ENCODE results near the gene KLK14.

The KLK14 gene

DNA sequence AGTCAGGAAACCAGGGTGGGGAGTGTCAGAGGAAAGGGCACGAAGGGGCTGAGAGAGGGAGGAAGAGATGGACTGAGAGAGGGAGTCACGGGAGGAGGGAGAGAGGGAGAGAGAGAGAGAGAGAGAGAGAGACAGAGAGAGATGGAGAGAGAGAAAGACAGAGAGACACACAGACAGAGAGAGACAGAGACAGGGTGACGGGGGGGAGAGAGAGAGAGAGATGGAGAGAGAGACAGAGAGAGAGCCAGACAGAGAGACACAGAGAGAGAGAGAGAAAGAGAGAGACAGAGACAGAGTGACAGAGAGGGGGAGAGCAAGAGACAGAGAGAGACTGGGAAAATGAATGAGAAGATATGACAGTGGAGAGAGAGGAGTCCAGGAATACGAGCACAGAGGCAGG, 494 bp upstream of the KLK14 start:
- no peak for DNase-seq

- DNase-seq, result no peak
Measured at GRCh38 chr19:51081476-51081875, 1.2 kb downstream of the KLK14 start.

- DNase-seq, result no peak
Measured at GRCh38 chr19:51079481-51080110, 3.1 kb downstream of the KLK14 start.

- DNase-seq, result no peak
Measured at GRCh38 chr19:51078731-51079130, 4.0 kb downstream of the KLK14 start.

DNA sequence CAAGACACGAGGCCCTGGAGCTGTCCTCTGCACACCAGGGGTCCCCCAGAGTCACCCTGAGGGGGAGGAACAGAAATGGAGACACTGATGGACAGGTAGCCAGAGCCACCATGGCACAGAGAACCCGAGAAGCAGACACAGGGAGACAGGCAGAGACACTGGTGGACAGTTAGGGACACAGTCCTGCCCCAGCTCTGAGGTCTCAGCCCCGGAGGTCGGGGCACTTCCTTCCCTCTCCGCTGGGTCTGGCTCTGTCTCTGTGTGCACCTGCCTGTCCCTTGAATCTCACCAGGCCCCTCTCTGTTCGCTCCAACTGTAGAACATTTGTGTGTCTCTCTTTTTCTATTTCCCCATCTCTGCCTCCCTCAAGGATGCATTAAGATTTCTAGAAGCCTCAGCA, 4.6 kb downstream of the KLK14 start:
- DNase-seq, result no peak

GRCh38 chr19:51076631-51077213, 6.0 kb downstream of the KLK14 start:
- no peak for DNase-seq

GRCh38 chr19:51075998-51076397, 6.7 kb downstream of the KLK14 start:
- no peak for DNase-seq

GRCh38 chr19:51071095-51071405, 11.6 kb downstream of the KLK14 start:
- no peak for DNase-seq

DNA sequence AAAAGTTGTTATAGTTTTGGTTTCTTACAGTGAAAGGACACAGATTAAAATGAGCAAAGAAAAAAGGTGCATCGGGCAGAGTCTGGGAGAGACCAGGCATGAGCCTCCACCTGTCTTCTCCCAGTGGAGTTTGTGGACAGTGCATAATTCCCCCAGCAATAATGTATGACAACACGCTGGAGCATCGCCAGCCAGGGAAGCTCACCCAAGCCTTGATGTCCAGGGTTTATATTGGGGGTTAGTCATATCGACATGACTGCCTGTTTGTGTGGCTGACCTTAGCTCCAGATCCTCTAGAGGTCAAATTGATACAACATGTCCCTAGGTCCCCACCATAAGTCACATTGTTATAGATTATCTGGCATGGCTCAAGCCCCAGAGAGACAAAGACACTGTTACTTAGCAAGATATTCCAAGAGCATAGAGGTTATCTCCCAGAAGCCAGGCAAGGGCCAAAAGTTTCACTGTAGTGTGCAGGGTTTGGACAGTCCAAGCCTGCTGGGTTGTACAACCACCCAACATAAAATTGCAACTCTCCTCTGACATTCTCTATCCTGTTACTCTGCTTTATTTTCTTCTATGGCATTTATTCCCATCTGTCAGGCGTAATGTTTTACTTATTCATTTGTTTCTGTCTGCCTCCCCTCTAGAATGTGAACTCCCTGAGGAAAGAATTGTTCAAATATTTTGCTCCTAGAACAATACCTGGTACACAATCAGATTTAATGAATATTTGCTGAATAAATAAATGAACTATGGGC, 12.2 kb downstream of the KLK14 start:
- no peak for DNase-seq

DNA sequence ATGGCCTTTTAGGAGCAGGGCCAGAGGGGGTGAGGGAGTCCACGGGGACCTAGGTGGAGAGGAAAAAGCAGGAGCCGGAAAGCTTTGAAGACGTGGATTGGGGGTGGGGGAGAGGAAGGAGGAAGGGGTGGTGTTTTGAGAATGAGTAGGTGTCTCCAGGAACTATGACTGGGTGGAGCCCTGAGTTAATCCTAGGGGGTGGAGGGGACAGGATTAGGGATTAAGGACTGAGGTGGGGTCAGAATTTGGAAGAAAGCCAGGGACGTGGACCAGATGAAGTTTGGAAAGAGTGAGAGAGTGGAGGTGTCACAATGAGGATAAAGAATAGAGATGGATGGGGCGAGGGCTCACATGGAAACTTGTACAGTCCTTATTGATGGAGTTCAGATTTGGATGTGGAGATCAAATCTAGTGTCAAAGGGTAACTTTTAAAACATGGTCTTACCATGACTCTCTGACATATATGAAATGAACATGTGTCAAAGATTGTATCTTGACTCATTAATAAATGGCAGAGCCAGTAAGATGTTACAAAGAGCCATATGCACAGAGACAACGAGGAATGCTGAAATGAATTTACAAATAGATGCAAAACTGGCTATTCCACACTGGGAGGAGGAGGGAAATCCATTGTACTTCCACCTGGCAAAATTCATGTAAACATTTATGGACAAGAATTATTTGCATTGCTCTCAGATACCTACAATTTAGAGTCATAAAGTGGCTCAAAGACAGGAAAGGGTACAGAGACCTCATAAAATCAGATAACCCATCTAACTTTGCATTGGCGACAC, 16.1 kb downstream of the KLK14 start:
- no peak for DNase-seq

- DNase-seq, result no peak
Measured at GRCh38 chr19:51065221-51065960, 17.3 kb downstream of the KLK14 start.

- no peak for DNase-seq
Measured at GRCh38 chr19:51064534-51065220, 18.0 kb downstream of the KLK14 start, which contains the start of gene KLK13. KLK13 (minus strand) TSS chr19:51065092; CDS start chr19:51065067, 25 bp downstream.

GRCh38 chr19:51063664-51064063, 19.0 kb downstream of the KLK14 start:
- no peak for DNase-seq

- no peak for DNase-seq
Measured at GRCh38 chr19:51060973-51061372, 21.7 kb downstream of the KLK14 start.

DNA sequence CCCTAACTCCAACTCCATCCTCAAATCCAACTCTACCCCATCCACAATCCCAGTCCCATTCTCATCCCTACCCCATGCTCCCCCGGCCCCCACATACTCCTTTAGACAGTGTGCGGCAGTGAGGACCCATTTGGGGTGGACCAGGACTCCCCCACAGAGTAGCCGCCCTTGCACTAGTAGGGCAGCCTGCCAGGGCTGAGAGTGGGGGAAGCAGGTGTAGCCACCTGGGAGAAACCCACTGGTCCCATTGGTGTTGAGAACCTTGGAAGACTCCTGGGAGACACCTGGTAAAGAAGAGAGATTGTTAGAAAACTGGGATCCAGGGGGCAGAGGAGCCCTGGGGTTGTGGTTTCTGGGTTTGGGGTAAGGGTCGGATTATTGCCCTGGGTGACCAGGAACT, 22.4 kb downstream of the KLK14 start:
- DNase-seq, result no peak

DNA sequence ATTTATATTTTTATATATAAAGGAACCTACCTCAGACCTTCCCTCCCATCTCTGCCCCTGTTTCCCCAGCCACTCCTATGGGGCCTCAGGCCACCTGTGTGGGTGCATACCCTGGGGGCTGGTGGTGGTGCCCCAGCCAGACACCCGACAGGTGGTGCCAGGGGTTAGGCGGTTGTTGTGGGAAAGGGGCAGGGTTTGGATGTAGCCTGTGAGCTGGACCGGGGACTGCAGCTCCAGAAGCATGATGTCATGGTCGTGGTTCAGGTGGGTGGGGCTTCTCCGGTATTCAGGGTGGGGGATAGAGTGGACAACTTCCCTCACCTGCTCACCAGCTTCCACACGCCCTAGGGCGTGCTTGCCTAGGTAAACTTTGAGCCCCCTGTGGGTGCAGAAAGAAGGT, 23.0 kb downstream of the KLK14 start:
- no peak for DNase-seq

DNA sequence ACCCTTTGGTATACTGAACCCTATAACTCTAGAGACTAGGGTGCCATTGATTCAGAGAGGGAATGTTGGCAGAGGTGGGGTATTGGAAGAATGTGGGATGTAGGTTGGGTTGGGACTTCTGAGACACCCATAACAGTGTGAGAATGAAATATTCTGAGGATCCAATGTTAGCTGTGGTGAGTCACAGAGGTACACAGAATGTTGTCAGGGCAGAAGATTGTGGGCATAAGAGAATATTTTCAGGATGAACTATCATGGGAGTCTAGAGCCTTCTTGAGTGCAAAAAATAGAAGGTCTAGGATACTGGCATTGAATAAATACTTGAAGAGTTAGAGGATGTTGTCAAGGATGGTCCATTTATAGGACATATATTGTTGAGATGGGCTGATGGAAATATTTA, 26.8 kb downstream of the KLK14 start:
- no peak for DNase-seq

DNA sequence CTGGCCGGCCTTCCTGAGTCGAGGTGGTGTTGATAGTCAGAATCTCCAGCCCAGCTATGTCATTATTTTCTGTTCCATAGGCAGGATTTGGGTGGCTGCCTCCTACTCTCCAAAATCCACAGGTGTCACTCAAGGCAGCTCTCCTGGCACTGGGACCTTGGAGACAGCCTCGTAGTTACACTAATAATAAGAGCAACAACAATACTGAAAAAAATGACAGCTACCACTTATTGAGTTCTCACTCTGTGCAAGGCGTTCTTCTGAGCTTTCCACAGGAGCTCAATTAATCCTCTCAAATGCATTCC, 35.7 kb downstream of the KLK14 start:
- no peak for DNase-seq

GRCh38 chr19:51044327-51044726, 38.4 kb downstream of the KLK14 start:
- DNase-seq, result no peak

- no peak for DNase-seq
Measured at GRCh38 chr19:51043497-51043896, 39.2 kb downstream of the KLK14 start.

DNA sequence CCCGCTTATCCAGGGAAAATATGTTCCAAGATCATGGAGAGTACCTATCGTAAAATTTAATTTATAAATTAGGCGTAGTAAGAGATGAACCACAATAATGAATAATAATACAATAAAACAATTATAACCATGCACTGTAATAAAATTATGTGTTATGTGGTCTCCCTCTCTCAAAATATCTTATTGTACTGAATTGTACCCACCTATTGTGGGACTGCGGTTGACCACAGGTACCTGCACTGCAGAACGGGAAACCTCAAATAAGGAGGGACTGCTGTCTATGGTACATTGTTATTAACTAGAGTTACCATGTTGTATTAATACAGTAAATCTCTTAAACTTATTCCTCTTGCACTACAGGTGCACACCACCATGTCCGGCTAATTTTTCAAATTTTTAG, 42.5 kb downstream of the KLK14 start:
- DNase-seq, result no peak

- DNase-seq, result no peak
Measured at GRCh38 chr19:51036519-51036918, 46.2 kb downstream of the KLK14 start.

GRCh38 chr19:51034704-51035103, 48.0 kb downstream of the KLK14 start, which contains the start of gene KLK12:
KLK12 (minus strand) TSS chr19:51035002; CDS start chr19:51034621, 381 bp downstream.
- no peak for DNase-seq
